AG09319 (cell line): Measurements from ENCODE around the gene GNG7.

Experiments used
- DNase-seq: peaks from one replicate; pipeline ENCODE4 v3.0.0-alpha.2; 2010; ENCODE audit warnings: low read depth; ENCODE audit errors: extremely low read depth
- CTCF ChIP-seq: IDR thresholded peaks from 2 replicates; pipeline ENCODE4 v1.5.1; 2011; ENCODE audit warnings: low read depth, mild to moderate bottlenecking, inconsistent platforms, low read length, moderate library complexity

GNG7 gene

GRCh38 chr19:2640563-2641331 lies 61.7 kb downstream of the GNG7 start:
- no peak for DNase-seq
- no peak for TF ChIP-seq CTCF

GRCh38 chr19:2639999-2640398 lies 62.5 kb downstream of the GNG7 start:
- DNase-seq, result no peak
- no peak for TF ChIP-seq CTCF

- TF ChIP-seq CTCF, result no peak
- DNase-seq, result no peak
Measured at GRCh38 chr19:2638417-2638940, 64.0 kb downstream of the GNG7 start.

- peak; percentile 81 for TF ChIP-seq CTCF
- no peak for DNase-seq
Measured at GRCh38 chr19:2636897-2637683, 65.4 kb downstream of the GNG7 start.

GRCh38 chr19:2636141-2636896 lies 66.2 kb downstream of the GNG7 start:
- DNase-seq, result no peak
- no peak for TF ChIP-seq CTCF

GRCh38 chr19:2634960-2635359 lies 67.5 kb downstream of the GNG7 start:
- DNase-seq, result no peak
- TF ChIP-seq CTCF, result no peak
